Activated CD4-positive, alpha-beta T cell treated with anti-CD3 and anti-CD28 coated beads for 48 hours (primary cell): ENCODE results near the gene KLHDC8A.
"Not testable (repeated sequence)": the region's sequence is repeated elsewhere in the genome, so short reads cannot be mapped to it uniquely, and the experiment has no call there.

Experiments used
- DNase-seq: peaks from one replicate; pipeline ENCODE4 v3.0.0-alpha.2; 2020

KLHDC8A gene

DNA sequence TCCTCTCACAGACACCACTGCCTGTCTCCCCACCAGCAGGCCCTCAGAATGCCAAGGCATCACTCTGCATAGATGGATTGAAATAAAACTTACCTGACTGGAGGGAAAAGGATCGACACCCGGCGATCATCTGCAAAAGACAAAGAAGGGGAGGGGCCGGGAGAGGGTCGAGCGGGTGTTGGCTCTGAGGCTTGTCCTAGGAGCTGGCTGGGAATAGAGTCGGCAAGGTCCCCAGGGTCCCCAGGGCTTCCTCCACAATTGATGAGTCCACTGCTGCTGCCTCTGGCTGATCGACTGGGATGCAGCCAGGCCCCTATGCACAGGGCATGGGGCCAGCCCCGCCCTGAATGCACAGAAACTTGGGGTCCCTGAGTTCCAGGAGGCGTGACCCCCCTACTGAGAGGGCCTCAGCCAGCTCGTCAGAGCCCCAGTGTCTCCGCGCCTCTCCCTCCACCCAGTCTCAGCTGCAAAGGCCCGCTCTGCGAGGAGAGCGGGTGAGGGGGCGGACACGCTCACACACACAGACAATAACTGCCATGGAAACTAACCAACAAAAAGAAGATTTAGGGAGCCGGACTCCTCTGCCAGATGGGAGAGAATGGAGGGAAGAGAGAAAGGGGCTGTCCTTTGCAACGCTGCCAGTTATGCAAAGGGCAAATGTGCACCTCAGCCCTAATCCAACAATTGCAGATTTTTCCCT, at the start of gene KLHDC8A:
Gene KLHDC8A (minus strand): TSS at position 483 of the 700 bp plus-strand sequence. CDS start 13,318 bp downstream, outside the sequence.
- no peak for DNase-seq

- not testable (repeated sequence) for DNase-seq
Measured at GRCh38 chr1:205406252-205406651, 49.5 kb upstream of the KLHDC8A start.

DNA sequence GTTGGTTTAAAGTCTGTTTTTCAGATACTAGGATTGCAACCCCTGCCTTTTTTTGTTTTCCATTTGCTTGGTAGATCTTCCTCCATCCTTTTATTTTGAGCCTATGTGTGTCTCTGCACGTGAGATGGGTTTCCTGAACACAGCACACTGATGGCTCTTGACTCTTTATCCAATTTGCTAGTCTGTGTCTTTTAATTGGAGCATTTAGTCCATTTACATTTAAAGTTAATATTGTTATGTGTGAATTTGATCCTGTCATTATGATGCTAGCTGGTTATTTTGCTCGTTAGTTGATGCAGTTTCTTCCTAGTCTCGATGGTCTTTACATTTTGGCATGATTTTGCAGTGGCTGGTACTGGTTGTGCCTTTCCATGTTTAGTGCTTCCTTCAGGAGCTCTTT, 47.8 kb upstream of the KLHDC8A start:
- DNase-seq: not testable (repeated sequence)

- no peak for DNase-seq
Measured at GRCh38 chr1:205398586-205398985, 41.9 kb upstream of the KLHDC8A start.

- peak; percentile 32 for DNase-seq
Measured at GRCh38 chr1:205396967-205397616, 40.4 kb upstream of the KLHDC8A start.

DNA sequence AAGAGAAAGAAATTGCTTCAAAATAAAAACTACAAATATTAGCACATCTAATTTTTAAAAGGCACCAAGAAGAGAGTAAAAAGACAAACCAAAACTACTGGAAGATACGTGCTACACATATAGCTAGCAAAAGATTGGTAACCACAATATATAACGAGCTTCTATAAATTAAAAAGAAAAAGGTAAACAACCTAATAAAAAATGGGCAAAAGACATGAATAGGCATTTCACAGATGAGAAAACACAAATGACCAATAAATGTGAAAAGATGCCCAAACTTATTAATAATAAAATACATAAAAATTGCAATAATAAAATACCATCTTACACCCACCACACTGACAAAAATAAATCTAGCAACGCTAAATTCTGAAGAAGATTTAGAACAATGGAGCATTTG, 38.9 kb upstream of the KLHDC8A start:
- no peak for DNase-seq

- no peak for DNase-seq
Measured at GRCh38 chr1:205392650-205393049, 35.9 kb upstream of the KLHDC8A start.

GRCh38 chr1:205391386-205391785, 34.7 kb upstream of the KLHDC8A start:
- no peak for DNase-seq

DNA sequence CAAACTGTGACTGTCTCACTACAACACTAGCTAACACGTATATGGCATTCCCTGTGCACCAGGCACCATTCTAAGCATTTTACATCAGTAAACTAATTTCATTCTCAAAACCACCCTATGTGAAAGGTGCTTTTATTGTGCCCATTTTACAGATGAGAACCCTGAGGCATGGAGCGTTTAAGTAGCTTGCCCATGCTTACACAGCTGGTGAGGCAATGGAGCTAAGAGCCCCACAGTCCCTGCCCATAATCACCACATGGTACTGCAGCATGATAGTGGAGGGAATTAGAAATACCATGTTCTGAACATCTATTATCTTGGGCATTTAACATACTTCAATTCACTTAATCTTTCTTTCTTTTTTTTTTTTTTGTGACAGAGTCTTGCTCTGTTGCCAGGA, 31.1 kb upstream of the KLHDC8A start:
- no peak for DNase-seq

DNA sequence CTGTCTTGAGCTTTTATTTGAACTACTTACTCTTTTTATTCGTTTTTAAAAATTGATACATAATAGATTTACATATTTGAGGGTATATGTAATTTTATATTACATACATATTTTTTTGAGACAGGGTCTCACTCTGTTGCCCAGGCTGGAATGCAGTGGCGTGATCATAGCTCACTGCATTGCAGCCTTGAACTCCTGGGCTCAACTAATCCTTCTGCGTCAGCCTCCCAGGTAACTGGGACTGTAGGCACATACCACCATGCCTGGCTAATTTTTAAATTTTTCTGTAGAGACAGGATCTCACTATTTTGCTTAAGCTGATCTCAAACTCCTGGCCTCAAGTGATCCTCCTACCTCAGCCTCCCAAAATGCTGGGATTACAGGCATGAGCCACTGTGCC, 26.3 kb upstream of the KLHDC8A start:
- not testable (repeated sequence) for DNase-seq

- no peak for DNase-seq
Measured at GRCh38 chr1:205382561-205382960, 25.8 kb upstream of the KLHDC8A start.

- no peak for DNase-seq
Measured at GRCh38 chr1:205381305-205381704, 24.6 kb upstream of the KLHDC8A start.

DNA sequence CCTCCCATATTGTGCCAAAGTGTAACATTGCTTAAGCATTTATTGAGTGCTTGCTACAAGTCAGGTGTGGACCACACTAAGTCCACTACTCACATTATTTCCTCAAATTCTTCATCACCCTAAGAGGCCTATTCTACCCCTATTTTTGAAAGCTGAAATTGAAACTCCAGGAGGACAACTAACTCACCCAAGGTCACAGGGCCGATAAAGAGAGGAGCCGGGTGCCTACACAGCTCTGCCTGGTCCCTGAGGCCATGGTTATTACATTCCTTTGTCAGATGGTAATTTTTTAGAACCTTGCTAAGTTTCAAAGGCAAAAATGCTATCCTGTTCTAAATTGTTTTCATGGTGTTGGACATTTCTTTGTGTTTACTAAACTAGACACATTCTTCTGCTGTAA, 24.2 kb upstream of the KLHDC8A start:
- DNase-seq: no peak

- DNase-seq: no peak
Measured at GRCh38 chr1:205379056-205379455, 22.3 kb upstream of the KLHDC8A start.

DNA sequence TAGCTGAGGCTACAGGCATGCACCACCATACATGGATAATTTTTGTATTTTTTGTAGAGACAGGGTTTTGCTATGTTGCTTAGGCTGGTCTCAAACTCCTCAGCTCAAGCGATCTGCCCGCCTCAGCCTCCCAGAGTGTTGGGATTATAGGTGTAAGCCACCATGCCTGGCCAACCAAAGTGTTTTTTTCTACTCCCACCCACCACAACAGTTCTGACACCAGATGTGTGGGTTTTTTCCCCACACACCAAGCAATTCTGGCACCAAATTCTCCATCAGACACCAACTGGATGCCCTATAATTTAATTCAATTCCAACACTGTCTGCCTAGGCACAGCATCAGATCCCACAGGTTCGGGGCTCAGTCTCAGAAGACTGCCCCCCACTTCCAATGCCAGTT, 20.6 kb upstream of the KLHDC8A start:
- no peak for DNase-seq

DNA sequence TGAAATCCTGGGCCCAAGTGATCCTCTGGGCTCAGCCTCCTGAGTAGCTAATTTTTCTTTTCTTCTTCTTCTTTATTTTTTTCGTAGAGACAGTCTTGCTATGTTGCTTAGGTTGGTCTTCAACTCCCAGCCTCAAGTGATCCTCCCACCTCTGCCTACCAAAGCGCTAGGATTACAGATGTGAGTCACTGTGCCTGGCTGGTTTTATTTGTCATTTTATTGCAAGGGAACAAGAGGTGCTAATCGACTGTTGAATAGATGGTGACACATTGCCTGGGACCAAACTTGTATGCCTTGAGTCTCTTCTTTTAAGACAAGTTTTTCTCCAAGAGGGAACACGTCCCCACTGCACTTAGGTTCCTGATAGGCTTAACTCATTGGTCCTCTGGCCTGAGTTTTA, 20.0 kb upstream of the KLHDC8A start:
- no peak for DNase-seq

- no peak for DNase-seq
Measured at GRCh38 chr1:205375835-205376545, 19.3 kb upstream of the KLHDC8A start.

DNA sequence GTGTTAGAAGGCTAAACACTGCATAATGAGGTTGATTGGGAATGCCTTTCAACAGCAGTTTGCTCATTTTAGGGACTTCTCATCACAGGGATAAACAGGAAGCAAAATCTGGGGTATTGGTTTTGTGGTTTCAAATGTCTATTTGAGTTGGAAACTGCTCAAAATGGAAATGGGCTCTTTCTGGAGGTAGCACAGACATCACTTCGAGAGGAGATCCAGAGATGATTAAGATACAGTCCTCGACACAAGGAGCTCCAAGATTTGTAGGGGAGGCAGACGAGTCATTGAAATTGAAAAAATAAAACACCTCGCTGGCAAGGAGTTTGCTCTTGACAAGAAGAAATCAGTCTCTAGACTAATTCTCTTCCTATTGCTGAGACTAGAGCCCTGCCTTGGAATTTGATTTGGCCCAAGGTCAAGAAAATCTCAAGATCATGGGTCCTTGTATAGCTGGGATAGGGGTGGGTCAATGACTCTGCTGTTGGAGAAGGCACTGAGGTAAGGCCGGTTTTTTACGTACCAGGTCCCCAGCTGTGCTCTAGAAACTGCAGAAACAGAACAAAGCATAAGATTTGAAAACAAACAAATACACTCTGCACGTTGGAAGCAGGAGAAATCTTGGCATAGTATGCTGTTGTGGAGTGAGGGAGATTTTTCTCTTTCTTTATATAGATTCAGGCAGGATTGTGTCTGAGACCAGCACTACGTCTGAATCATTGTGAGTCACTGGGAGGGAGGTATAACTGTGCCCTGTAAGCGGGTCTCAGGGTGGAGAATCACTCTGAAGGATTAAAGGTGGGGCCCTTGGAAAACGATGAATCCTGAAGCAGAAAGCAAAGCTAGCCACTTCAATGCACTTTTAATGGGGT, 17.7 kb upstream of the KLHDC8A start:
- DNase-seq: no peak

GRCh38 chr1:205373798-205374175, 17.1 kb upstream of the KLHDC8A start:
- no peak for DNase-seq

DNA sequence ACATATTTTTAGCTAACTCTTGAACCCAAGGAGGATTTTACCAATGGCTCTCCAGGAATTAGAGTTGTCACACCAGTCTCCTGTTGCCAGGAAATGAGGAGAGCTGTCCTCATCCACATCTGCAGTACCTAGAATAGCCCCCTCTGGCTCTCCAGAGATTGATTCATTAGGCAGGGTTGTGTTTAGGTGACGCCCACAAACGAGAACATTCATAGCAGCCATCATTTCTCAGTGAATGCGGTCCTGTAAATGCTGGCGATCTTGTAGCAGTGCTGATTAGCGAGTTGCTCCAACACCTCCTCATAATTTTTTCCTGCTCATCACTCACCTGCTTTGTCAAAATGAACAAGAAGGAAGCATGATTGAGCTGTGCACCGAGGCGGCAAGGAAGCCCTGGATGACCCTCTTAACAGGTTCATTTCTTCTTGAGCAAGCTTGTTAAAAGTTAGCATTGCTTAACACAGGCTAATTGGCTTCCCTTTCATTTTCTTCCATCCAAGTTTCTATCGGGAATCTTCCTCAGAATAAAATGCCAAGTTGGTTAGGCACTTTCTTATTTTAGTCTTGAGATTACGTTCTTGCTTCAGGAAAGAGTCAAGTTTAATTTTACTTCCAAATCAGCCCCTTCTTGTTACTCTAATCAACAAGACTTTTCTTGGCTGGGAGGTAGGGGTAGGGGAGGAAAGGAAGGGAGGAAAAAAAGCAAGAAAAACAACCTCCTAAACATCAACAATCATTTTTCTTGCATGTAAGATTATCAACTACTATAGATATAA, 16.5 kb upstream of the KLHDC8A start:
- DNase-seq: no peak

DNA sequence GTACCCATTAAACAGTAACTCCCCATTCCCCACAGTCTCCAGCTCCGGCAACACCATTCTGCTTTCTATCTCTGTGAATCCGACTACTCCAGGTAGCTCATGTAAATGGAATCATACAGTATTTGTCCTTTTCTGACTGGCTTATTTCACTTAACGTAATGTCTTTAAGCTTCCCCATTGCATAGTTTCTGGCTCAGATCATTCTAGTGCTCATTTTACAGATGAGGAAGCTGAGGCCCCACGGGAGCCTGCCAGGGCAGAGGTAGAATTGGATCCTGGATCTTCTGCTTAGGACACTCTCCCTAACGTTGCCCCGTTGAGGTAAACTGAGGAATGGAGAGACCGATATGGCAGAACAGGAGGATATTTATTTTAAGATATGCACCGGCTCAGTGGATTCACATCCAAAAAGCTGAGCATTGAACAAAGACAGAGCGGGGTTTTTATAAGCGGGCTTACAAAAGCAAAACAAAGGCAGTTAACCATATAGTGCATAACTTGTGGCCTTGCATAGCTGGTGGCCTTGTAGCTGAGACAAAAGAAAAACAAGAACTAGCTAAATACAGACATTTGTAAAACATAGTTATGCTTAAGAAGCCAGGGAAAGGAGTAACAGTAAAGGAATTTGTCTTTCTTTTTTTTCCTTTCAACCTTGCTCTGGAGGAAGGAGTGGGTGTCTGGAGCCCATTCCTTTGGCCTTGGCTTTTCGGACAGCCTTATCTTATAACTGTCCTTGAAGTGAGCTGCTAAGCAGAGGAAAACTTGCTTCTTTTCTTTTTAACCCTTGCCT, 15.3 kb upstream of the KLHDC8A start:
- DNase-seq: no peak
